HG02763 (cell line): ENCODE measurements around the gene GPR180.

Experiments used
- ATAC-seq: cut with Tn5 transposase; IDR thresholded peaks from one replicate; pipeline ENCODE4 v1.9.1; 2021; ENCODE audit warnings: mild to moderate bottlenecking, moderate library complexity; ENCODE audit not compliant: unreplicated experiment

The GPR180 gene

GRCh38 chr13:94683409-94683808, 81.8 kb downstream of the GPR180 start:
- no peak for ATAC-seq
